Thyroid gland (tissue), 4 donors: ENCODE measurements around the gene DNAL4.

Experiments used
- POLR2A ChIP-seq, 2 donors: fragments of 450-650 bp; IDR thresholded peaks; one replicate each; pipeline ENCODE4 v1.6.1; 2017; ENCODE audit warnings: antibody characterized with exemption in 2 of 2, mild to moderate bottlenecking in 2 of 2, moderate library complexity in 1 of 2
- TF ChIP-seq, protein P1 (sequence below), 6 experiments: fragments of 200-600 bp in 3 of 6; fragments of 450-650 bp in 3 of 6; sonication (generic) in 3 of 6; IDR thresholded peaks; one replicate each; pipeline ENCODE4 v1.5.1; 2016 to 2019; ENCODE audit warnings: antibody characterized with exemption in 6 of 6, mild to moderate bottlenecking in 2 of 6, inconsistent platforms in 1 of 6, moderate library complexity in 1 of 6

DNA sequence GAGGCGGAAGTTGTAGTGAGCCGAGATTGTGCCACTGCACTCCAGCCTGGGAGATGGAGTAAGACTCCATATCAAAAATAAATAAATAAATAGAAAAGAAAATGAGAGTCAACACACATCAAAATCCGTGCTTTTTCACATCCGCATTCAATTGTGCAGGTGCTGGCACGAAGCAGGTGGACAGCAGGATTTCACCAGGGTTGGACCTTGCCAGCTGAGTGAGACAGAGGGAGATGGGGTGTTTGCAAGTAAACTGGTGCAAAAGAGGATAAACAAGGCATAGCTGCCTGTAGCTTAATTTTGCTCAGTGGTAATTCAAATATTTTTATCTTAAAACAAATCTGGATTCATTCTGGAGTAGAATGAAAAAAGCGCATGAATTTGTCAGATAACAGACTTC is 23.3 kb upstream of the DNAL4 start:
- TF ChIP-seq POLR2A (IDR thresholded peaks at IDR 0.05), result no peak
- TF ChIP-seq, protein P1, sequence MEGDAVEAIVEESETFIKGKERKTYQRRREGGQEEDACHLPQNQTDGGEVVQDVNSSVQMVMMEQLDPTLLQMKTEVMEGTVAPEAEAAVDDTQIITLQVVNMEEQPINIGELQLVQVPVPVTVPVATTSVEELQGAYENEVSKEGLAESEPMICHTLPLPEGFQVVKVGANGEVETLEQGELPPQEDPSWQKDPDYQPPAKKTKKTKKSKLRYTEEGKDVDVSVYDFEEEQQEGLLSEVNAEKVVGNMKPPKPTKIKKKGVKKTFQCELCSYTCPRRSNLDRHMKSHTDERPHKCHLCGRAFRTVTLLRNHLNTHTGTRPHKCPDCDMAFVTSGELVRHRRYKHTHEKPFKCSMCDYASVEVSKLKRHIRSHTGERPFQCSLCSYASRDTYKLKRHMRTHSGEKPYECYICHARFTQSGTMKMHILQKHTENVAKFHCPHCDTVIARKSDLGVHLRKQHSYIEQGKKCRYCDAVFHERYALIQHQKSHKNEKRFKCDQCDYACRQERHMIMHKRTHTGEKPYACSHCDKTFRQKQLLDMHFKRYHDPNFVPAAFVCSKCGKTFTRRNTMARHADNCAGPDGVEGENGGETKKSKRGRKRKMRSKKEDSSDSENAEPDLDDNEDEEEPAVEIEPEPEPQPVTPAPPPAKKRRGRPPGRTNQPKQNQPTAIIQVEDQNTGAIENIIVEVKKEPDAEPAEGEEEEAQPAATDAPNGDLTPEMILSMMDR (IDR thresholded peaks at IDR 0.05), result no peak
